HG03442 (cell line): ENCODE data around the gene NUP37.
"Not testable (repeated sequence)": the region's sequence is repeated elsewhere in the genome, so short reads cannot be mapped to it uniquely, and the experiment has no call there.

Experiments used
- ATAC-seq: cut with Tn5 transposase; IDR thresholded peaks from one replicate; pipeline ENCODE4 v1.9.1; 2021; ENCODE audit warnings: mild to moderate bottlenecking, moderate library complexity; ENCODE audit not compliant: unreplicated experiment

Gene NUP37, protein sequence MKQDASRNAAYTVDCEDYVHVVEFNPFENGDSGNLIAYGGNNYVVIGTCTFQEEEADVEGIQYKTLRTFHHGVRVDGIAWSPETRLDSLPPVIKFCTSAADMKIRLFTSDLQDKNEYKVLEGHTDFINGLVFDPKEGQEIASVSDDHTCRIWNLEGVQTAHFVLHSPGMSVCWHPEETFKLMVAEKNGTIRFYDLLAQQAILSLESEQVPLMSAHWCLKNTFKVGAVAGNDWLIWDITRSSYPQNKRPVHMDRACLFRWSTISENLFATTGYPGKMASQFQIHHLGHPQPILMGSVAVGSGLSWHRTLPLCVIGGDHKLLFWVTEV

DNA sequence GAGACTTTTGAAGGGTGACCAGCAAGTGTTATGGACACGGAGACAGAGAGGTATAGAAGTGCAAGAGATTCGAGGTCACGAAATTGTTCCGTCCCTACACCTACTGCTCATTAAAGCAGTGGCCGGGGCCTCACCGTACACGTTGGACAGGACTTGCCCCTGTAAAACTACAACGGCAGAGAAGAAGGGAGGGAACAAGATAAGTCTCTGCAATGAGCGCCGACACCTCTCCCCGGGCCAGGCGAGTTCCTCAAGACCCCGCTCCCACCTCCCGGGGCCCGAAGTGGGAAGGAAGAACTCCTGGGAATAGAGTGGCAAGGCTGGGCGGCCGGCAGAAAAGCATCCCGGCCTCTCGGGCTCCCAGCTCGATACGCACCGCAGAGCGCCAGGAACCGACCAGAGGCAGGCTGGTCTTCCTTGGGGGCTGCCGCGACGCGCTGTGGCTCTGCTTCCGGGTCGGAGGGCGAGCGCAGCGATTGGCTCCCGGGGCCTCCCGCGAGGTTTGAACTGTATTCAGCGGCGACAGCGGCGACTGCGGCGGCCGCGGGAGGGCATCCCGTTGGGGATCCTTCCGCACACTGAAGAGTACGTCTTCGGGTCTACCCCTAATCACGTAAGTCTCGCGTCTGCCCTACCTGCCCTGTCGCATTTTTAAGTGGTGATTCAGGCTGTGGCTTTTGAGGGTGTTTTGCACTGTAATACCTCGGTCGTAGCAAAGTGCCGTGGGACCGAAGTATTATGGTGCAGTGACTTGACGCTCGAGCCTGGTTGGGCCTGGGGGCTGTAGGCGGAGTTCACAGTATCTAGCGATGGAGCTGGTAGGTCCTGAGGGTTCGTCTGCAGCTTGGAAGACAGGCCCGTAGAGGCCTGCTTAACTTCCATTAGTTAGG, at the start of gene NUP37, which contains the start of gene PARPBP:
NUP37 (minus strand) TSS at position 441 of the 890 bp plus-strand sequence. CDS start 1,596 bp downstream, outside the sequence.
PARPBP (plus strand) TSS at position 510 of the 890 bp plus-strand sequence. CDS start 3,706 bp downstream, outside the sequence.
- ATAC-seq = peak; percentile 93

DNA sequence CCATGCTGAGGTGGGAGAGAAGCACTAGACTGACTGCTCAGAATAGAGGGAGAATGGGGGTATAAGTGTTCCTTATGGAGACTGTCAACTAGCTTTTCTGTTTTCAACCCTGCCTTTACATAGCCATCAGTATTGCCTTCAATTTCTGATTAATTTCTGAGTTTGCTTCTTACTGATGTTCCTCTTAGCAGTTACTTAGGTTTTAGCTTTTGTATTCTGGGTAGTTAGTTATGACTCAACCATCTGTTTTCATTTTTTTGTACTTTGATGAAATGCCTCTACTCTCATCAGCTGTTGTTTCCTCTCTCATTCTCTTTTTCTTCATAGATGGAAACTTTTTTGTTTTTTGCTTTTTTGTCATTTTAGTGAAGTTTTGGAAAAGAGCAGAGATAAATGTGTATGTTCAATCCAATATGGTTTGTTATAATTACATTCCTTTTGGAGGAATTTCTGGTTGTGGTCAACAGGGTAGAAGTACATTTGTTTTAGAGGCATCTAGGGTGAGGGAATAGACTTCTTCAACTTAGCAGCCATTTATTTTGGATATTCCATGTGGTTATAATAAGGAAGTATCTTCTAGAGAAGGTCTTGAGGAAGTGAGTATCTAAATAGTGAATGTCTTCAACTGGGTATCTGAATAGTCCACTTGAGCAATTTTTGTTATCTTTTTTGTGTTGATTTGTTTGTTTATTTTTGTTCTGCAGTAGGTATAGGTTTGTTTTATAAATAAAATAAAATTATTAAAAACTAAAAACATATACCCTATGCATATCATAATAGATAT, 48.1 kb upstream of the NUP37 start:
- ATAC-seq = peak; percentile 70

DNA sequence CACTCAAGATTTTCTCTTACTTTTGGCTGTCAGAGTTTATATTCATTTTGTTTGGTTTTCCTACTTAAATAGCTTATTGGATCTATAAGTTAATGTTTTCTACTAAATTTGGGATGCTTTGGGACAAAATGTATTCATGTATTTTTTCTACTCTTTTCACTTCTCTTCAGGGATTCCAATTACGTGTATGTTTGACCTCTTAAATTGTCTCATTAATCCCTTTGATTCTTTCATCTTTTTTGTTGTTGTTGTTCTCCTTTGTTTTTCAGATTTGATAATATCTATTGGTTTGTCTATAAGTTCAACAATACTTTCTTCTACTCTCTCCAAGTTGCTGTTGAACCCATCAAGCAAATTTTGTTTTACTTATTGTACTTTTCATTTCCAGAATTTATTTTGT, 43.5 kb upstream of the NUP37 start:
- no peak for ATAC-seq

DNA sequence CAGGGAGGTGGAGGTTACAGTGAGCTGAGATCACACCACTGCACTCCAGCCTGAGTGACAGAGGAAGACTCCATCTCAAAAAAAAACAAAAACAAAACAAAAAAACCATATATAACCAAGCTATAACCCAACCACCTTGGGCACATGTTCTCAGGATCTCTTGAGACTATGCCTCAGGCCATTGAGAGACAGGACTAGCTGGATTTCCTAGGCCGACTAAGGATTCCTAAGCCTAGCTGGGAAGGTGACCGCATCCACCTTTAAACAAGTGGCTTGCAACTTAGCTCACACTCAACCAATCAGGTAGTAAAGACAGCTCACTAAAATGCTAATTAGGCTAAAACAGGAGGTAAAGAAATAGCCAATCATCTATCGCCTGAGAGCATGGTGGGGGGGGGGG, 35.3 kb upstream of the NUP37 start:
- not testable (repeated sequence) for ATAC-seq

DNA sequence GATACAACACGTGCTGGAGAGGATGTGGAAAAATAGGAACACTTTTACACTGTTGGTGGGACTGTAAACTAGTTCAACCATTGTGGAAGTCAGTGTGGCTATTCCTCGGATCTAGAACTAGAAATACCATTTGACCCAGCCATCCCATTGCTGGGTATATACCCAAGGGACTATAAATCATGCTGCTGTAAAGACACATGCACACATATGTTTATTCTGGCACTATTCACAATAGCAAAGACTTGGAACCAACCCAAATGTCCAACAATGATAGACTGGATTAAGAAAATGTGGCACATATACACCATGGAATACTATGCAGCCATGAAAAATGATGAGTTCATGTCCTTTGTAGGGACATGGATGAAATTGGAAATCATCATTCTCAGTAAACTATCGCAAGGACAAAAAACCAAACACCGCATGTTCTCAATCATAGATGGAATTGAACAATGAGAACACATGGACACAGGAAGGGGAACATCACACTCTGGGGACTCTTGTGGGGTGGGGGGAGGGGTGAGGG, 27.2 kb upstream of the NUP37 start:
- not testable (repeated sequence) for ATAC-seq

DNA sequence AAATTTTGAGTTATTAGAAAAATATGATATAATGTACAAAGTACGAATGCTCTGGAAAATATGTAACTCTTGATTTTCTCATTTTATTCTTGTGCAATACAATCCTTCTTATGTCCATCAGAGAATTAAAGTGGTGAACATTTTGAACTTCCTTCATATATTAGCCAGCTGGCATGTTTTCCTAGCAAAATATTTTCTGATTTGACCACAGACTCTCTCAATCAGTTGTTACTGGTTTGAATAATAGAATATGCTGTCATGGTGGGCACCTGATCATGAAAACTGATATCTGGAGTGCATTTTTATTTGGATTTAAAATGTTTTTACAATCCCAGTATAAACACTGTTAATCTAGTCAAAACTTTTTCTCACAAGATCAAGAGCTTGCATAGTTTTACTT, 24.3 kb upstream of the NUP37 start:
- no peak for ATAC-seq

DNA sequence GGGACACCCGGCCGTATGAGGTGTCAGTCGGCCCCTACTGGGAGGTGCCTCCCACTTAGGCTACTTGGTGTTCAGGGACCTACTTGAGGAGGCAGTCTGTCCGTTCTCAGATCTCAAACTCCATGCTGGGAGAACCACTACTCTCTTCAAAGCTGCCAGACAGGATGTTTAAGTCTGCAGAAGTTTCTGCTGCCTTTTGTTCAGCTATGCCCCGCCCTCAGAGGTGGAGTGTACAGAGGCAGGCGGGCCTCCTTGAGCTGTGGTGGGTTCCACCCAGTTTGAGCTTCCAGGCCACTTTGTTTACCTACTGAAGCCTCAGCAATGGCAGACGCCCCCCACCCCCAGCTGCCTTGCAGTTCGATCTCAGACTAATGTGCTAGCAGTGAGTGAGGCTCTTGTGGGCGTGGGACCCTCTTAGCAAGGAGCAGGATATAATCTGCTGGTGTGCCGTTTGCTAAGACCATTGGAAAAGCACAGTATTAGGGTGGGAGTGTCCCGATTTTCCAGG, 23.0 kb upstream of the NUP37 start:
- ATAC-seq = not testable (repeated sequence)

DNA sequence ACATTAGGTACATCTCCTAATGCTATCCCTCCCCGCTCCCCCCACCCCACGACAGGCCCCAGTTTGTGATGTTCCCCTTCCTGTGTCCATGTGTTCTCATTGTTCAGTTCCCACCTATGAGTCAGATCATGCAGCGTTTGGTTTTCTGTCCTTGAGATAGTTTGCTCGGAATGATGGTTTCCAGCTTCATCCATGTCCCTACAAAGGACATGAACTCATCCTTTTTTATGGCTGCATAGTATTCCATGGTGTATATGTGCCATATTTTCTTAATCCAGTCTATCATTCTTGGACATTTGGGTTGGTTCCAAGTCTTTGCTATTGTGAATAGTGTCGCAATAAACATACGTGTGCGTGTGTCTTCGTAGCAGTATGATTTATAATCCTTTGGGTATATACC, 17.7 kb upstream of the NUP37 start:
- not testable (repeated sequence) for ATAC-seq

DNA sequence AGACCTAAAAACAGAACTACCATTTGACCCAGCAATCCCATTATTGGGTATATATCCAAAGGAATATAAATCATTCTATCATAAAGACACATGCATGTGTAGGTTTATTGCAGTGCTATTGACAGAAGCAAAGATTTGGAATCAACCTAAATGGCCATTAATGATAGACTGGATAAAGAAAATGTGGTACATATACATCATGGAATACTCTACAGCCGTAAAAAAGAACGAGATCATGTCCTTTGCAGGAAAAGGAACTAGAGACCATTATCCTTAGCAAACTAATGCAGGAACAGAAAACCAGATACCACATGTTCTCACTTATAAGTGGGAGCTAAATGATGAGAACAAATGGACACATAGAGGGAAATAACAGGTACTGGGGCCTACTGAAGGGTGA, 11.5 kb upstream of the NUP37 start:
- ATAC-seq = not testable (repeated sequence)

DNA sequence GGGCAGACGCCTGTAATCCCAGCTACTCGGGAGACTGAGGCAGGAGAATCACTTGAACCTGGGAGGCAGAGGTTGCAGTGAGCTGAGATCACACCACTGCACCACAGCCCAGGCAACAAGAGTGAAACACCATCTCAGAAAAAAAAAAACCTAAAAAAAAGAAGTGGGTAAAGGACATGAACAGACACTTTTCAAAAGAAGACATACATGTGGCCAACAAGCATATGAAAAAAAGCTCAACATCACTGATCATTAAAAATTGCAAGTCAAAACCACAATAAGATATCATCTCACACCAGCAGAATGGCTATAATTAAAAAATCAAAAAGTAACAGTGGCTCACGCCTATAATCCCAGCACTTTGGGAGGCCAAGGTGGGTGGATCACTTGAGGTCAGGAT, 10.8 kb upstream of the NUP37 start:
- not testable (repeated sequence) for ATAC-seq

DNA sequence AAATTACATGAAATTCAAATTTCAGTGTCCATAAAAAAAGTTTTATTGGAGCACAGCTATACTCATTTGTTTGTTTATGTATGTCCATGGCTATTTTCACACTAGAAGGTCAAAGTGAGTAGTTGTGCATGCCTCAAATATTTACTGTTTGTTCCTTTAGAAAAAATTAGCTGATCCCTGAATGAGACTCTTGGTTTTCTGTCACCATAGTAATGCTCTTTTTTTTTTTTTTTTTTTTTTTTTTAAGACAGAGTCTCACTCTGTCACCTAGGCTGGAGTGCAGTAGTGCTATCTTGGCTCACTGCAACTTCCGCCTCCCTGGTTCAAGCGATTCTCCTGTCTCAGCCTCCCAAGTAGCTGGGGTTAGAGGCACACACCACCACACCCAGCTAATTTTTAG, 1.4 kb upstream of the NUP37 start:
- not testable (repeated sequence) for ATAC-seq

DNA sequence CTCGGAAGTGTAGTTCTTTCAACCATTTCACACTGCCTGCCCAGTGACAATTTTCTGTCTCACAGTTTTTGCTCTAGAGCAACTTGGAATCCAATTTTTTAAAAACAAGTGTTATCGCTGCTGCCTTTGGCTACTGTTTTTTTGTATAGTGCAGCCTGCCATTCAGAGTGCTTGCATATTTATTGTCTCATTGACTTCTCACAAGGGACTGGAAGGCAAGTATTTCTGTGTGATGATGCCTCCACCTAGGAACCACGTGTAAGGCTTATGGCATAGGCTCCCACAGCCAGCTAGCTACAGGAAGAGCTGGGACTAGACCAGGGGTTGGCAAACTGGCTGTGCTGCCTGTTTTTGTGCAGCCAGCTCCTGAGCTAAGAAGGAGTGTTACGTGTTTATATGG, 972 bp upstream of the NUP37 start:
- no peak for ATAC-seq

DNA sequence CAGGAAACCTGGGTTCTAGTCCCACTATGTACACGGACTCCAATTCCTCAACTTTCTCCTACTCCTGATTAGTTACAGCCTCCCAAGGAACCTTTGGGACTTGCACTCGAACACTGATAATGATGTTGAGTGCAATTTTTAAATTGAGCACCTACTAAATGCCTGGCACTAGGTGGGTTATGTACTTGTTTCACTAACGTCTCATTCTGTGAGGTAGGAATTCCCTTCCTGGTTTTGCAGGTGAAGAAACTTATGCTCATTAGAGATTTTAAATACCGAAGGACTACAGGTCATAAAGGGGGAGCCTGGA, 605 bp upstream of the NUP37 start:
- no peak for ATAC-seq

DNA sequence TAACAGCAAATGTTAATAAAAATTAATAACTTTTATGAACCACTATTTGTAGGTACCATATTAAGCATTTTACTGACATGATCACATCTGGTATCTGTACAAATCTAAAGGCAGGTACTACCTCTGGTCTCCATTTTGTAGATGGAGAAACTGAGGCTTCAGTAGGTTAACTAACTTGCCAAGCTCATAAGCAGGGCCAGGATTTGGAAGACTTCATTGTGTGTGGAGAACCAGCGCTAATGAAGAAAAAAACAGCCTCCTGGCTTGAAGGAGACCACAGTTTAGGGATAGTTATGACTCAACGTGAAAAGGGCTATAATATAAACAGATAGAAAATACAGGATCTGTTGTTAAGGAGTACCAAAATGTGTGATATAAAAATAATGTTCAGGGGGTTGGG, 1.0 kb downstream of the NUP37 start:
- ATAC-seq = no peak

DNA sequence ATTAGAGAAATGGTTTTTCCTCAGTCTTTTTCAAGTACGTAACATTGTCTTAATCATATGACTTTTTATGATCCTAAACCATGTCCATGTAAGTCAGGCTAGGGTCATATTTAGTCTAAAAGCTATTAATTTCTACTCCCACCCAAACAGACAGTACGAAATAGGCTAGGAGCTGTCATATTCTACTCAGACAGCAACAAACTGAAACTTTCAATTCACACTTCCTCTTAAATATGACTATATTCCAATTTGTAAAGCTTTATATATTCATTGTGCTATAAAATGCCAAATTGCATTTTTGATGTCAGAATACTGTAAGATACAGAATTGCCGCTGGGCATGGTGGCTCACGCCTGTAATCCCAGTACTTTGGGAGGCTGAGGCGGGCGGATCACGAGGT, 3.5 kb downstream of the NUP37 start:
- ATAC-seq = no peak

DNA sequence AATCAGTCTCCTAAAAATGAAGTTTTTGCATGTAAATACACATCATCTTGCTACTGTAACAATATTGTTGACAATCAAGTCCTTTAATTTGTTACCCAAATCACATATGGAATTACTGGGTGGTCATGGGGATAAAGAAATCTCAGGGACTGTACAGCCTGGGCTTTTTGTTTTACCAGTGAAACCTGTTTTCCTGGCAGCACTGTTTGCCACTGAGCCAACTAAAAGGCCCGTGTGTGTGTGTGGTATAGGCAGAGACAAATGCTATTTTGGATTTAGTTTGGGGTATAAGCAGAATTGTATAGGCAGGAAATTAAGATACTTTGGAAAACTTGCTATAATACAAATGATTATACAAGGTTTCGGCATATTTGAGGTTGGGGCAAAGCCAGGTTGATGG, 5.7 kb downstream of the NUP37 start:
- ATAC-seq = no peak

DNA sequence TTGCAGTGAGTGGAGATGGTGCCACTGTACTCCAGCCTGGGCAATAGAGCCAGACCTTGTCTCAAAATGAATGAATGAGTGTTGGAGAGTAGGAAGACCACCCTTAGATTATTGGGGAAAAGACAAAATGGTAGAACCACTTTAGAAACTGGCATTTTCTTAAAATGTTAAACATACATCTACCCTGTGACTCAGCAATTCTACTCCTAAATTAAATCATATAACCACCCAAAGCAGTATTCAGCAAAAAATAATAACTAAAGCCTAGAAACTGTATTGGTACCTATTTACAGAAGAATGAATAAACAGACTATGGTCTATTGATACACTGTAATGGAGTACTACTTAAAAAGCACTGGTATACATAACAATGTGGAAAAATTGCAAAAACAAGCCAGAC, 9.1 kb downstream of the NUP37 start:
- ATAC-seq = no peak

DNA sequence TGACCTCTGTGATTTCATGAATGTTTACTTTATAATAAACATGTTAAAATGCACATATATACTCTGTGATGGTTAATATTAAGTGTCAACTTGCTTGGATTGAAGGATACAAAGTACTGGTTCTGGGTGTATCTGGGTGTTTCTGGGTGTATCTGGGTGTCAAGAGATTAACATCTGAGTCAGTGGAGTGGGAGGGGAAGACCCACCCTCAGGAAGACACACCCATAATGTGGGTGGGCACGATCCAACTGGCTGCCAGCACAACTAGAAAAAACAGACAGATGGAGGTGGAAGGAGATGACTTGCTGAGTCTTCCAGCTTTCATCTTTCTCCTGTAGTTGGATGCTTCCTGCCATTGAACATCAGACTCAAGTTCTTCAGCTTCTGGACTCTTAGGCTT, 11.9 kb downstream of the NUP37 start:
- ATAC-seq = no peak

DNA sequence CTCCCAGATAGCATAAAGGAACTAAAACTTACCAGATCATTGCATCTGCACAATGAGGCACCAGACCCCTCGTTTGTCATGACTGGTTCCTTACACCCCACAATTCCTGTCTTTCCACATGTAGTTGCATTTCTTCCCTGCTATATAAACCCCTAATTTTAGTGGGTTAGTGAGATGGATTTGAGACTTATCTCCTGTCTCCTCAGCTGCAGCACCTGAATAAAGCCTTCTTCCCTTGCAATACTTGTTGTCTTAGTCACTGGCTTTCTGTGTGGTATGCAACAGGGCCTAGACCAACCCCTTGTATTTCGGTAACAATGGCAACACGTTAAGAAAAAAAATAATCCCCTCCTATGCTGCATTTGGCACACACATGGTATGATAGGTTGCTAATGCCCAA, 13.0 kb downstream of the NUP37 start:
- no peak for ATAC-seq

DNA sequence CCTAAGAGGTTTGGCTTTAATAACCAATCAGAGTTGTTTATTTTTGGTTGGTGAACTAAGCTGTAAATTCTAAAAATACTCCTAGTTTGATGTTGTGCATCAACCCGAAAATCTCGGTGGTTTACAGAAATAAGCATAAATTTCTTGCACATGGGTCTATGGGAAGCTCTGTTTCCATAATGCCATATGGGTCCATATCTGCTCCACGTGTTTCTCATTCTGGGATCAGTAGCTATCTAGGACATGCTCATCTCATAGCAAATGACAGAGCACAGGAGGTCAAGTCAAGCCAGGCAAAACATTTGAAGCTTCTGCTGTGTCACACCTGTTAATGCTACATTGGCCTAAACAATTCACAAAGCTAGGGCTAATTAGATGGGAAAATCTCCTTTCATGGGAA, 23.1 kb downstream of the NUP37 start:
- no peak for ATAC-seq
